Measurements from ENCODE around the gene RASAL2. TPM values are rescaled to one million over a fixed set of nuclear protein-coding genes. Genes with fewer than 3 reads are reported as not detected.

Gene RASAL2
- total and polyA plus RNA-seq, 2 of the 13 experiments (the other 11 are each of a cell fraction or from before 2014, with no cell fraction given): 5.4 to 5.9 TPM

DNA sequence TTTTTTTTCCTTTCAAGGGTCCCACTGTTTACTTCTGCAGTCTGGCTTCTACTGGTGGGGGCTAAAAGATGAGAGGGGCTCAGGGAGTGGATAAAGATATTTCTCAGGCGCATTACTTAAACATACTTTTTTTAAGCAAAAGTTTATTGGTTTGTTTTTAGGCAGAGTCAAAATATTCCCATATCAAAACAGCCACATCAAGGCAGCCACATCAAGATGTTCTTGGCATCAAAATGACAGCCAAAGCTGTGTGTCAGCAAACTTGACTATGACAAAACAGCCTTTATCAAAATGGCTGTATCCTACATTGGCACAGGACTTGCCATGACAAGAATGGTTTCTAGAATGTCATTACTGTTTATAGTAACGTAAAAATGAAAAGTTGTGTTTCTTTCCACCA lies 22.1 kb upstream of the RASAL2 start:
- Histone ChIP-seq H3K27me3 (ENCODE audit: control insufficient read depth in 1 of 2, insufficient read depth in 2 of 2, low read length in 2 of 2) (no peaks in the 10 kb centered on the region), H4K20me1 (ENCODE audit: insufficient read depth, low read length) (no peaks in the 10 kb centered on the region), H3K4me2 (ENCODE audit: low read depth, low read length) (no peak overlapping the region), H3K4me3 (replicated peaks in 1 of 3; ENCODE audit: insufficient read depth in 1 of 3, low read depth in 2 of 3, low read length in 3 of 3) (no peak overlapping the region), H3K79me2 (ENCODE audit: insufficient read depth, low read length) (no peaks in the 10 kb centered on the region), H3K36me3 (replicated peaks in 1 of 2; ENCODE audit: control insufficient read depth in 1 of 2, insufficient read depth in 2 of 2, low read length in 2 of 2) (no peaks in the 10 kb centered on the region), H3K9ac (ENCODE audit: insufficient read depth, low read depth, low read length) (no peak overlapping the region), H2AFZ (ENCODE audit: low read length) (no peak overlapping the region), H3K9me3 (ENCODE audit: low read length) (no peaks in the 10 kb centered on the region), H3K27ac (ENCODE audit: extremely low read length, insufficient read depth, low read length) (no peak overlapping the region), H3K4me1 (ENCODE audit: insufficient read depth, low read length) (peaks cover 17% of the 10 kb centered on the region)
- TF ChIP-seq NFE2L1 (CRISPR knock-in tag; IDR thresholded peaks at IDR 0.05; ENCODE audit: borderline replicate concordance): no peak
- TF ChIP-seq ZNF550 (CRISPR knock-in tag; IDR thresholded peaks at IDR 0.05; ENCODE audit: borderline replicate concordance): no peak
- no peak for TF ChIP-seq NFYC (CRISPR knock-in tag; IDR thresholded peaks at IDR 0.05)
- no peak for TF ChIP-seq EED (CRISPR knock-in tag; IDR thresholded peaks at IDR 0.05)
- no peak for TF ChIP-seq PLRG1 (conservative IDR thresholded peaks at IDR 0.05)
- TF ChIP-seq USF2 (IDR thresholded peaks at IDR 0.05; ENCODE audit: low read depth, low read length): no peak
- TF ChIP-seq USF2 (CRISPR knock-in tag; IDR thresholded peaks at IDR 0.05; ENCODE audit: borderline replicate concordance): no peak
- TF ChIP-seq, protein P1, sequence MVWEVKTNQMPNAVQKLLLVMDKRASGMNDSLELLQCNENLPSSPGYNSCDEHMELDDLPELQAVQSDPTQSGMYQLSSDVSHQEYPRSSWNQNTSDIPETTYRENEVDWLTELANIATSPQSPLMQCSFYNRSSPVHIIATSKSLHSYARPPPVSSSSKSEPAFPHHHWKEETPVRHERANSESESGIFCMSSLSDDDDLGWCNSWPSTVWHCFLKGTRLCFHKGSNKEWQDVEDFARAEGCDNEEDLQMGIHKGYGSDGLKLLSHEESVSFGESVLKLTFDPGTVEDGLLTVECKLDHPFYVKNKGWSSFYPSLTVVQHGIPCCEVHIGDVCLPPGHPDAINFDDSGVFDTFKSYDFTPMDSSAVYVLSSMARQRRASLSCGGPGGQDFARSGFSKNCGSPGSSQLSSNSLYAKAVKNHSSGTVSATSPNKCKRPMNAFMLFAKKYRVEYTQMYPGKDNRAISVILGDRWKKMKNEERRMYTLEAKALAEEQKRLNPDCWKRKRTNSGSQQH (CRISPR knock-in tag; IDR thresholded peaks at IDR 0.05; ENCODE audit: low read depth): no peak
- TF ChIP-seq THYN1 (CRISPR knock-in tag; IDR thresholded peaks at IDR 0.05; ENCODE audit: borderline replicate concordance, low read depth): no peak
- TF ChIP-seq NBN (conservative IDR thresholded peaks at IDR 0.05): no peak
- no peak for TF ChIP-seq NKX3-1 (CRISPR knock-in tag; IDR thresholded peaks at IDR 0.05)
- no peak for TF ChIP-seq ZBTB38 (CRISPR knock-in tag; IDR thresholded peaks at IDR 0.05)
- TF ChIP-seq PHF8 (CRISPR knock-in tag; IDR thresholded peaks at IDR 0.05): no peak
- TF ChIP-seq ZNF572 (CRISPR knock-in tag; IDR thresholded peaks at IDR 0.05): no peak
- TF ChIP-seq GTF2F1 (IDR thresholded peaks at IDR 0.05; ENCODE audit: low read length): no peak
- no peak for TF ChIP-seq ZNF776 (CRISPR knock-in tag; IDR thresholded peaks at IDR 0.05)
- TF ChIP-seq FOXK2 (IDR thresholded peaks at IDR 0.05): no peak
- no peak for TF ChIP-seq HNF4A (CRISPR knock-in tag; IDR thresholded peaks at IDR 0.05)
- TF ChIP-seq MAF1 (CRISPR knock-in tag; IDR thresholded peaks at IDR 0.05; ENCODE audit: borderline replicate concordance): no peak
- no peak for TF ChIP-seq ZNF367 (CRISPR knock-in tag; IDR thresholded peaks at IDR 0.05; ENCODE audit: borderline replicate concordance)
- no peak for TF ChIP-seq ZNF30 (CRISPR knock-in tag; IDR thresholded peaks at IDR 0.05)
- DNase-seq (ENCODE audit: low spot score) (no peak), FAIRE-seq (no peak), ATAC-seq (no peak)
- intact Hi-C loops (cut with micrococcal nuclease; ENCODE audit: unreplicated experiment) (no loop called here), in situ Hi-C loops (cut with HindIII; ENCODE audit: extremely low pct_ligation_motif_present, low pct_unique_long_range_greater_than_20kb) (no loop called here)
- BruUV-seq (replicated peaks): no TSS peak
- ChIA-PET CTCF (ENCODE audit: low intra/inter-chr PET ratio, low total read pairs) (no interaction called here), POLR2A (no interaction called here)
- WGBS (ENCODE audit: low lambda C conversion rate): 74% methylated on average over 2 of the region's 2 CpGs

Data from HepG2 (cell line).